Natural killer cell (primary cell): Measurements from ENCODE around the gene TRANK1. TPM values are rescaled to one million over a fixed set of nuclear protein-coding genes. Genes with fewer than 3 reads are reported as not detected.
"Not testable (repeated sequence)": the region's sequence is repeated elsewhere in the genome, so short reads cannot be mapped to it uniquely, and the experiment has no call there.

Experiments
- ATAC-seq, 3 donors: fragments of 150-1000 bp in 2 of 3; fragments of 200-7000 bp in 1 of 3; cut with Tn5 transposase; 1 replicate in 1 of 3; 2 replicates in 2 of 3; pipeline ENCODE4 v1.10.0; 2021; ENCODE audit warnings: mild to moderate bottlenecking in 2 of 3, moderate library complexity in 2 of 3
- DNase-seq, 2 donors: peaks; one replicate each; pipeline versions ENCODE4 v3.0.0 to v3.0.0-alpha.2; 2013 to 2021; ENCODE audit warnings: mixed read lengths in 1 of 2
- H3K27ac ChIP-seq: one replicate; pipeline ENCODE4 v1.5.1; 2013; ENCODE audit warnings: mild to moderate bottlenecking, low read length
- H3K27me3 ChIP-seq: one replicate; pipeline ENCODE4 v1.6.1; 2013; ENCODE audit warnings: low read length; ENCODE audit not compliant: control insufficient read depth, insufficient read depth
- H3K36me3 ChIP-seq: one replicate; pipeline ENCODE4 v1.6.1; 2013; ENCODE audit warnings: low read length; ENCODE audit not compliant: control insufficient read depth, insufficient read depth
- H3K4me1 ChIP-seq: one replicate; pipeline ENCODE4 v1.6.1; 2013; ENCODE audit warnings: low read length; ENCODE audit not compliant: control insufficient read depth, insufficient read depth
- H3K4me3 ChIP-seq: one replicate; pipeline ENCODE4 v1.5.1; 2013; ENCODE audit warnings: low read length
- H3K9me3 ChIP-seq: one replicate; pipeline ENCODE4 v1.6.1; 2013; ENCODE audit warnings: low read length; ENCODE audit not compliant: control insufficient read depth, insufficient read depth
- H3K27ac Mint-ChIP-seq, 2 donors: one replicate each; pipeline ENCODE4 v1.8.0; 2022; ENCODE audit warnings: mild to moderate bottlenecking in 2 of 2, mixed read lengths in 2 of 2, moderate library complexity in 1 of 2
- H3K27me3 Mint-ChIP-seq, 2 donors: one replicate each; pipeline ENCODE4 v1.8.0; 2022; ENCODE audit warnings: low read depth in 2 of 2, mixed read lengths in 2 of 2
- H3K36me3 Mint-ChIP-seq: one replicate; pipeline ENCODE4 v1.8.0; 2022; ENCODE audit warnings: mixed read lengths
- H3K4me1 Mint-ChIP-seq, 2 donors: one replicate each; pipeline ENCODE4 v1.8.0; 2022; ENCODE audit warnings: mixed read lengths in 2 of 2
- H3K4me3 Mint-ChIP-seq: one replicate; pipeline ENCODE4 v1.8.0; 2022; ENCODE audit warnings: mild to moderate bottlenecking, moderate library complexity, mixed read lengths
- H3K9me3 Mint-ChIP-seq, 2 donors: one replicate each; pipeline ENCODE4 v1.8.0; 2022; ENCODE audit warnings: mixed read lengths in 2 of 2
- CTCF ChIP-seq: fragments of 200-600 bp; IDR thresholded peaks from one replicate; pipeline ENCODE4 v1.8.0; 2022; ENCODE audit warnings: antibody characterized with exemption
- WGBS: methylation state at CpG from one replicate; pipeline ENCODE4 v1.1.7; 2013; ENCODE audit warnings: missing lambda C conversion rate; ENCODE audit not compliant: insufficient coverage; 5-methylcytosine and 5-hydroxymethylcytosine counted together
- intact Hi-C: fragments of 100-400 bp; cut with micrococcal nuclease; formaldehyde crosslinking; loops from one replicate; pipeline ENCODE4 v1.14.2; 2022
- total RNA-seq, 4 donors: library from RNA; stranded (reverse); fragments of 120-200 nt in 1 of 4; gene quantifications; one replicate each; pipeline versions ENCODE4 v1.2.3 to v1.2.4, GENCODE V29; 2013 to 2022

The TRANK1 gene
- total RNA-seq, 3 donors from 2014 or later (not counting 1 experiment from before 2014, with no cell fraction given) = 105 to 158 (median 139) TPM

GRCh38 chr3:36933540-36934296 is 11.1 kb downstream of the TRANK1 start:
- H3K27ac Mint-ChIP-seq = no peak overlapping the region
- Histone ChIP-seq H3K27ac (no peak overlapping the region), H3K4me3 (no peak overlapping the region), H3K36me3 (no peaks in the 10 kb centered on the region), H3K27me3 (no peaks in the 10 kb centered on the region), H3K9me3 (no peaks in the 10 kb centered on the region), H3K4me1 (no peaks in the 10 kb centered on the region)
- intact Hi-C loops = no loop called here
- H3K27me3 Mint-ChIP-seq = no peaks in the 10 kb centered on the region
- H3K4me1 Mint-ChIP-seq = peaks cover 5 to 11% of the 10 kb centered on the region in 2 donors
- no peak overlapping the region for H3K4me3 Mint-ChIP-seq
- no peak for DNase-seq
- TF ChIP-seq CTCF = no peak
- H3K36me3 Mint-ChIP-seq = no peaks in the 10 kb centered on the region
- ATAC-seq = no peak
- no peaks in the 10 kb centered on the region for H3K9me3 Mint-ChIP-seq

GRCh38 chr3:36931424-36931823 is 13.4 kb downstream of the TRANK1 start:
- H3K9me3 Mint-ChIP-seq, H3K4me3 Mint-ChIP-seq, DNase-seq, H3K27me3 ChIP-seq, H3K27ac Mint-ChIP-seq, H3K27me3 Mint-ChIP-seq, H3K4me3 ChIP-seq, H3K4me1 ChIP-seq, ATAC-seq, H3K9me3 ChIP-seq, H3K36me3 Mint-ChIP-seq, H3K27ac ChIP-seq, intact Hi-C loops, H3K36me3 ChIP-seq: not testable (repeated sequence)
- peaks cover 5 to 11% of the 10 kb centered on the region in 2 donors for H3K4me1 Mint-ChIP-seq
- WGBS = 100% methylated on average over 1 of the region's 1 CpG

- Mint-ChIP-seq H3K9me3 (no peaks in the 10 kb centered on the region), H3K4me1 (peaks cover 5 to 13% of the 10 kb centered on the region in 2 donors), H3K27ac (peak overlapping the region in 1 of 2 donors; percentile 41), H3K27me3 (no peaks in the 10 kb centered on the region), H3K36me3 (no peaks in the 10 kb centered on the region), H3K4me3 (no peak overlapping the region)
- no peak for TF ChIP-seq CTCF
- WGBS = 78% methylated on average over 1 of the region's 1 CpG
- ATAC-seq (no peak), DNase-seq (no peak)
- Histone ChIP-seq H3K27ac (no peak overlapping the region), H3K9me3 (no peaks in the 10 kb centered on the region), H3K27me3 (no peaks in the 10 kb centered on the region), H3K4me1 (peaks cover 12% of the 10 kb centered on the region), H3K36me3 (no peaks in the 10 kb centered on the region), H3K4me3 (no peak overlapping the region)
- intact Hi-C loops = no loop called here
These were observed 16.6 kb downstream of the TRANK1 start for GRCh38 chr3:36928220-36928619.

GRCh38 chr3:36926292-36926897 is 18.5 kb downstream of the TRANK1 start:
- TF ChIP-seq CTCF = no peak
- Mint-ChIP-seq H3K4me1 (peaks cover 11 to 19% of the 10 kb centered on the region in 2 donors), H3K4me3 (no peak overlapping the region), H3K27ac (no peak overlapping the region), H3K36me3 (peaks cover 2% of the 10 kb centered on the region), H3K27me3 (no peaks in the 10 kb centered on the region), H3K9me3 (peaks cover 0 to under 1% of the 10 kb centered on the region in 2 donors)
- no peak overlapping the region for H3K27ac ChIP-seq
- H3K9me3 ChIP-seq = peaks cover 5% of the 10 kb centered on the region
- WGBS = 95% methylated on average over 6 of the region's 6 CpGs
- no peak overlapping the region for H3K4me3 ChIP-seq
- DNase-seq (no peak), ATAC-seq (no peak)
- H3K4me1 ChIP-seq = peaks cover 17% of the 10 kb centered on the region
- intact Hi-C loops = no loop called here
- H3K27me3 ChIP-seq = no peaks in the 10 kb centered on the region
- no peaks in the 10 kb centered on the region for H3K36me3 ChIP-seq
